Hypothalamus (tissue), 51 donors: ENCODE data around the gene GRIN2A.

Experiments
- DNase-seq, 51 donors: peaks; one replicate each; lab custom pipeline; 2025; lab: John Stamatoyannopoulos, UW

GRIN2A gene

DNA sequence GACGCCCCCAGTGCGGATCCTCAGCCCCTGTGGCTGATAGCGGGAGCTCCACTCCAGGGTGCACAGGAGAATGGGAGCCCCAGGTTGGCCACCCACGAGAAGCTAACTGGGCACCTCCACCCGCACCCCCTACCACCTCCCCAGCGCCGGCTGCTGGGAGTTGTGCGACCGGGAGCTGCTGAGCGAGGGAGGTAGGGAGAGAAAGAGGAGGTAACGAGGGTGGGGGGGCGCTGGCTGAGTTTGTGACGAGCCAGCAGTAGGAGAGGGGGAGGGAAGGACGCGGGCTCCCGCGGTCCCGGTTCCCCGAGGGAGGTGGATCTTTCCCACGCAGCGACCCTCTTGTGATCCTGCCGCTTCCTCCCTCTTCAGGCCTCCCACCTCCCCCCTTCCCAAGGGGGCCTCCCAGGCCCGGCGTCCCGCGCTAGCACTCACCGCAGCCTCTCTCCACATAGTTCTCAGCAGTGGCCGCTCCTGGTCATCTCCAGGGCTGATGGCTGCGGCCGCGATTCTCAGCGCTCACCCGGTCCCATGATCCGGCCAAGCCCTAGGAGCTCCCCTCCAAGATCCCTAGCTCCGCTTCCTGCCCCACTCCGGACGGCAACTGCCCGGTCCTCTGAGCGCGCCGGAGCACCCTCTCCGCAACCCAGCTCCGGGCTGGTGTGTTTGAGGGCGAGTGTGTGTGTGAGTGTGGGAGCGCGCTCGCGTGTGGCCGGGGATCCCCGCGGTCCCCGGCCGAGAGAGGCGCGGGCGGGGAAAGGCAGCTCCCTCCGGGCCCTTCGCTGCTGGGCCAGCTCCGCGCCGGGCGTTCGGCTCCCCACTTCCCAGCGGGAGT lies at the start of gene GRIN2A:
Gene GRIN2A, minus strand, starts transcription at position 207 of the 832 bp plus-strand sequence. CDS start 2,017 bp downstream, outside the sequence.
- peak in 14 of 51 donors; percentile 4 to 62 (median 27) for DNase-seq

DNA sequence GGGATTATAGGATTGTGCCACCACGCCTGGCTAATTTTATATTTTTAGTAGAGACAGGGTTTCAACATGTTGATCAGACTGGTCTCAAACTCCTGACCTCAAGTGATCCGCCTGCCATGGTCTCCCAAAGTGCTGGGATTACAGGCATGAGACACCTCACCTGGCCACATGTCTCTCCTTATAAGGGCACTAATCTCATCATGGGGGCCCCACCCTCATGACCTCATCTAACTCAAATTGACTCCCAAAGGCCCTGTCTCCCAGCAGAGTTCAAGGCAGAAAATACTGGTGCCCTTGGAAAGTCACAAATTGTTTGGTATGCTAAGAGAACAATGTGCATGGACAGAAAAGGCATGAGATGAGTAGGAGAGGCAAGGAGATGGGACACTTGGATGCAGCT lies 49.3 kb upstream of the GRIN2A start:
- no peak for DNase-seq

DNA sequence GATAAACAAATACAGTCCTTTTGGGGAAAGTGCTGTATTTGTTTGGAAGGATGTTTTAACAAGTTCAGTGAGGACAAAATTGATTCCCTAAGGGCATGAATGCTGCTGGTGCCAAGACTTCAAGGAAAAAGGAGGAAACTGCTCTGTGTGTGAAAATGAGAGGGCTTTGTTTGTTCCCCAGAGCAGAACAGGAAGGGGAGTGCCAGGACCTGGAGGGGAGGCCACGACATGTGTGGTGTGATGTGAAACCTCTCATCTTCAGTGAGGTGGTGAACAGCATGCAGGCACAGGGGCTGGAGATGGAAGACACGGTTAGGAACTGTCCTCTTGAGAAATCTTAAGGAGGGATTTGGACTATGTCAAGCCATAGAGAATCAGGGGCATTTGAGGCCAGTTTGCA lies 46.6 kb upstream of the GRIN2A start:
- DNase-seq = no peak

DNA sequence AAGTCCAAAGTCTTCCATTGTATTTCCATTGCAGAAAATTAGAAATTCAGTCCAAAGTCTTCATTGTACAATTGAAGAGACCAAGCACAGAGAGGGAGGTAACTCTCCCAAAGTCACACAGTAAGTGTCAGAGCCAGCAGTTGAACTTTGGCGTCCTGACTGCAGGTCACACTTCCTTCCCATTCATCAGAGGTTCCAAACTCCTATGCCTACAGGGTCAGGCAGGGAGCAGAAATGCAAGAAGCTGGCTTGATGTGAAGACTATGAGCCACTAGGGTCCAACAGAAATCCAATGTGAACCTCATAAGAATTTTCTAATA lies 44.7 kb upstream of the GRIN2A start:
- no peak for DNase-seq

DNA sequence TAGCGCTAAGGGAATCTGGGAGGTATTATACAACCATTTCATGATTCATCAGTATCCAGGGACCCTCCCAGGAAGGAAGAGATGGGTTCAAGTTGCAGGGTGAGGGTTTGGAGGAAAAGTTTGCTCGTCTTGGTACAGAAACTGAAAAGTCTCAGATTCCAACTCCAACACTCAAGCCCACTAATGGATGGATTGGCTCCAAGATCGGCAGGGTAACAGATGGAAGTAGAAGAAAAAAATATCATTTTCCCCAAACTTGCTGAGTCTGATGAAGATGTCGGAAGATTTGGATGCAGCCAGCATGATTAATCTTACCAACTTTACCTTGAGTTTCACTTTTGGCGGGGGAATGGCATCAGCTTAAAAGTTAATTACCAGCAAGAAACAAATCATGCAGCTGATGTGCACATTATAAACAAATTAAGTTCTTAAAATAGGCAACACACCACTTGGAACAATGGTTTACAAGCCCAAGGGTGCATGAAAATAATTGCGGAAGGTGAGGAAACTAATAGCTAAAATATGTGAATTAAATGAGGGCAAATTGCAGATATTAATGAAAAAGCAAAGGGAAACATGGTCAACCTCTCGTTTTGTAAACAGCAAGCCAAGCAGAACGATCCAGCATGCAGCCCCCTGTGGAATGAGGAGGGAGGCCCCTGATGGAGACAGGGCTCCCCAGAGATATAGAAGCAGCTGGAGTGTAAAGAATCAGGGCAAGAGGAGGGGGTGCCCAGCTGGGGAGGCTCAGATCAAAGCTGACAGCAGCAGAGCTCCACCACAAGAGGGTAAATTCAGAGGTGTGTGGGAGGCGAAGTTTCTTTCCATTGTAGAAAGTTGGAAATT lies 44.1 kb upstream of the GRIN2A start:
- no peak for DNase-seq

DNA sequence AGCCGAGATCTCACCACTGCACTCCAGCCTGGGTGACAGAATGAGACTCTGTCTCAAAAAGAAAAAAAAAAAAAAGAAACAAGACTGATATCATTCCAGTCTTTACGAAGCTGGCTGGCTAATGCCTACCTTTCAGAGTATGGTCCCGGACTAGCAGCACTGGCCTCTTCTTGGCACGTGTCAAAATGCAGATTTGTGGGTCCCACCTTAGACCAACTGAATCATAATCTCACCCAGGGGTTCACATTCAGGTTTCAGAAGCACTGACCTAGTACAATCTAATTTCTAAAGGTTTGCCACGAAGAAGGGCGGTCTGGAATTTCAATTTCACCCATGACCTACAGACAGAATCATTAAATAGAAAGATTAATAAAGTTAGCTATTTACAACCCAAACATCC lies 43.4 kb upstream of the GRIN2A start:
- no peak for DNase-seq

DNA sequence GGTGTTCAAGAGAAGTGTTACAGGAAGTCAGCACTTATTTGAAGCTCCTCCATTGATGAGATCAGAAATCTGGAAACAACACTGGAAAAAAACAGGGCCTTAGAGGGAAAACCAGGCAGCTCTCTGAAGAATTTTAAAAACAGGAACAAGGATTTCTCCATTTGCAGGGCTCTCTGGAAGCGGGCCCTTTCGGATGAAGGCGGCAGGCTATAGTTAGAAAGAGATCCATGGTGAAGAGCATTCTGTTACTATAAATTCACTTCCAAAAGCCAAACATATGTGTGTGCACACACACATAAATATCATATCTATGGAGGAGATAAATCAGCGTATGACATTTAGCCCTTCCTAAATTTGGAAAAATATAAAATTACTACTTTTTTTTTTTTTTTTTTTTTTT lies 42.6 kb upstream of the GRIN2A start:
- DNase-seq = no peak

DNA sequence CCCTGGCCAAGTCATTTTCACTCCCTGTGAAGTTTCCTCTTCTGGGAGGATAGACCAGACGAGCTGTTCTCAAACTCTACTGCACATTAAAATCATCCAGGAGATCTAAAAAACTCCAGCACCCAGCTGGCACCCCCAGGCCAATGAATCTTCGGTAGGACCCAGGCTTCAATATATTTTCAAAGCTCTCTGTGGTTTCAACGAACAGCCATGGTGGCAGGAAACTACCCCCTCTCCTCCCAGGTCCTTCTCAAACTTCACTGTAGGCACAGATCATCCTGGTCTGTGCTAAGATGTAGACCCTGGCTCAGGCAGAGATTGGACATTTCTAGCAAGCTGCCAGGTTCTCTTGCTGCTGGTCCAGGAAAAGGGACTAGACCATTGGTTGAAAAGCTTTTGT lies 38.7 kb upstream of the GRIN2A start:
- no peak for DNase-seq

DNA sequence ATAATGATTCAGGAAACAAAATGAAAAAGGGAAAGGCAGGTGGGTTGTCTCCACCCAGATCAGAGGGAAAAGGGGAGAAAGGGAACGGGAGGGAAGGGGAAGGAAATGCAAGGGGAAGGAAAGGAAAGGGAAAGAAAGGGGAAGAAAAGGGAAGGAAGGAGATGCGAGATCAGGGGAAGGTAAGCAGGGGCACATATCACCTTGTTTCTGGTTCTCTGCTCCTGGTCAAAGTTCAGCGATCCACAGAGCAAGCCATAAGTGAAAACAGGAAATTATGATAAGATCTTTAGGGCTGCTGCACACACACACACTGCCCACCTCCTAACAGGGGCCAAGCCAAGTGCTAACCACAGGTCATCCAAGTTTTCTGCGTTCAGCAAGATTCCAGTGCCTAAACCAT lies 37.5 kb upstream of the GRIN2A start:
- no peak for DNase-seq

DNA sequence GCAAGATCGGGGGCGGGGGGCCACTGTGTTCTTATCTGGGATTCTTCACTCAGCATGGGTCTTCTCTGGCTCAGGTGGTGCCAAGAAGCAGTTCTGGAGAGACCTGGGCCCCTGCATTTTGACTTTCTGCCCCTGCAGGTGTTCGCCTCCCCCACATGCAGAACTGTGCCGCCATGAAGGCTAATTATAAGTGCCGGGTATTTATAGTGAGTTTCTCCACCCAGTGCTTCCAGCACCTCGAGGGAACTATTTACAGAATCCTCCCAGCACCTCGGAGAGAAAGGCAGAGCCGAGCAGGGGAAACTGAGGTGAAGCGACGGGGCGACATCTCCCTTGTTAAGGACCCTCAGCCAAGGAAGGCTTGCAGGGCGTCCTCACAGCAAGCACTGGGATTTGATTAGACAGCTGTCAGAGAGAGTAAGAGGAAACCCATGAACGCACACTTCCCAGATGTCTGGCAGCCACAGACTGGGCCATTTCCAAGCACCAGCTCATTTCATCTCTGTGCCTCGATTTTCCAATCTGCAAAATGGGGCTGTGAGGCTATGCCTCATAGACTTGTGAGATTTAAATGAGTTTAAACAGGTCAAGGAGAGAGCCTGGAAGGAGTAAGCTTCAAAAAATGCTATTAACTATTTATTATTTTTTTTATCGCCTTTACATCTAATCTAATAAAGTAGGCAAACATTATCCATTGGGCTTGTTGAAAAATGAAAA lies 36.4 kb upstream of the GRIN2A start:
- no peak for DNase-seq

DNA sequence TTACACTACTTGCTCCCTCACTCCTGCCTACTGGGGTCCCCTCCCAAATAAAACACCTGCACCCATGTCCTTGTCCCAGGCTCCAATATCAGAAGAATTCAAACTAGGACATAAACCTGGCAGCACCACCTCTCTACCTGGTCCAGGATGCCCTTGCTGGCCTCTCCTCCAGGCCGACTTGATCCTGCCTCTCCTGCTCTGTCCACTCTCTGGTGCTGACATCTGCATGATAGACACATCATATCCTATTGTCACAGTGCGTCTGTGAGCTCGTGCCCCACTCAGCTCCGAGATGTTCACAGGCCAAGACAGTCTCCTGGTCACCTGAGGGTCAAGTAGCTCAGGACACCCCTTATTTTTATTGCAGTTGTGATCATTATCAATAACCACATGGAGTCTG lies 31.5 kb upstream of the GRIN2A start:
- no peak for DNase-seq

DNA sequence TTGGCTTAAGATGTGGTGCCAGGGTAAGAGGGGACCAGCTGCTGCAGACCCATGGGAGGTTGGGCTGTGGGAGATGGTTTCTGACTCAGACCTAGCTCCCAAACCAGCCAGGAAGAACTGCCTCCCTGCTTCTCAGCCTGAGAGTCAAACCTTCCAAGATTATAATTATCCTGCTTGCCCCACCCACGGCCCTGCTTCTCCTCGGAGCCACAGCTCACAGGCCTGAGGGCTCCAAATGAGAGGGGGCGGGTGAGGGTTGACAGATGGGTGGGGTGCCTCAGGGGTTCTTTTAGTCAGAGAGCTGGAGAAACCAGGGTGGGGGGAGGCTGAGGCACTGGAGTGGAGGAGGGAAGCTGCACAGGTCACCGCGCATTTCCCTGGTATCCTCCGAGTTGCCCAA lies 28.7 kb upstream of the GRIN2A start:
- DNase-seq = peak in 2 of 51 donors; percentile 1 to 46

DNA sequence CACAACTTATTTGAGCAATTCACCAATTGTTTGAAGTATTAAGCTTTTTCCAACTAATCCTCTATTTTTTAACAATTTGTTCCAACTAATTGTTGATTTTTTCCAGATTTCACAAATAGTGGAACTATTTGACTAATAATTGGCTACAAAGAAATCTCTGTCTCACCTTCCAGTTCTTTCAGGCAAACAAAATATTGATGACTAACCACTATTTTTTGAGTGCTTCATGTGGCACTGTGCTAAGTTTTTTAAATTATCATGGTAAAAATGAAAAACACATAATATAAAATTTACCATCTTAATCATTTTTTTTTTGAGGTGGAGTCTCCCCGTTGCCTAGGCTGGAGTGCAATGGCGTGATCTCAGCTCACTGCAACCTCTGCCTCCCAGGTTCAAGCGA lies 24.6 kb upstream of the GRIN2A start:
- no peak for DNase-seq

DNA sequence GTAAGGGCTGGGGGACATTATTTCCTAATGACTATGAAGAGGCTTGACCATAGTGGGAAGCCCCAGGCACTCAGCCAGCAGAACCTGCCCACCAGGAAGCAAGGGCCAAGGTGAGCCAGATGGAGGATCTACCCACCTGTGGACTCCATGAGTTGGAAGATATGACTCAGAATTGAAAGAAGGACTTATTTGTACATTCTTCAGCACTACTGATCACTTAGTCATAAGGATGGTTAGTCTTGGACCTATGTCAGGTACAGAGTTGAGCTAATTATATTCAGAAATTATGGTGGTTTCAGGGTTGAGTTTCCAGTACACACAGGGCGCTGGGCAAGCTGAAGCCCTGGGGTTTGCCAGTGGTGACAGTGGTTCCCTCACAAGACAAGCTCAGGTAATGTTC lies 24.0 kb upstream of the GRIN2A start:
- no peak for DNase-seq

DNA sequence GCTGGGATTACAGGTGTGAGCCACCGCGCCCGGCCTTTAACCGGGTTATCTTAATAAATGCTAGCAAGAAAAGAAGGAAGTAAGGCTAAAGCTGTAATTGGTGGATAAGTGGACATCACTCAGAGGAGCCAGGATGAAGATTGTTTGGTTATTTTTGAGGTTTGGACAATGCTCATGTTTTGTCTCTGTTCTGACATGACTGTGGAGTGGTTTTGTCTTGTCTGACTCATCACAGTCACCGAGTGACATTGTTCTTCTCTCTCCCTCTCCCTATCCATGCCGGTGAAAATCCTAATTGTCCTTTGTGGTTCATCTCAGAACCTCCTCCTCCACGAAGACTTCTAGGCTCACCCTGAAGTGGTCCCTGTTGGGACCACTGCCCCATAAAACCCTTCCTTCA lies 23.5 kb upstream of the GRIN2A start:
- DNase-seq = no peak

DNA sequence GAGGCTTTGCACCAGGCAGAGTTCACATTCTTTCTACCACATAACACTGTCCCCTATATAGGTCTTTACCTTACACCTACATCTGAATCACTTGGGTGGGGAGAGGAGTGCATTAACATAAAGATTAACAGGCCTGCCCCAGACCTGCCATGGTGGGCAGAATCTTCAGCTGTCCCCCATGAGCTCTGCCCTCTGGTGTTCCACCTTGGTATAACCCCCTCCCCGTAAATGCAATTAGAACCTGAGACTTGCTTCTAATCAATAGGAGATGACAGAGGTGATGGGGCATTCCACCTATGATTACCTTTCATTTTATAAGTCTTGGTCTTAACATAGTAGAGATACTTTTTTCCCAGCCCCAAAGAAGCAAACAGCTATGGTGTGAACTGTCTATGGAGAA lies 20.4 kb upstream of the GRIN2A start:
- no peak for DNase-seq

DNA sequence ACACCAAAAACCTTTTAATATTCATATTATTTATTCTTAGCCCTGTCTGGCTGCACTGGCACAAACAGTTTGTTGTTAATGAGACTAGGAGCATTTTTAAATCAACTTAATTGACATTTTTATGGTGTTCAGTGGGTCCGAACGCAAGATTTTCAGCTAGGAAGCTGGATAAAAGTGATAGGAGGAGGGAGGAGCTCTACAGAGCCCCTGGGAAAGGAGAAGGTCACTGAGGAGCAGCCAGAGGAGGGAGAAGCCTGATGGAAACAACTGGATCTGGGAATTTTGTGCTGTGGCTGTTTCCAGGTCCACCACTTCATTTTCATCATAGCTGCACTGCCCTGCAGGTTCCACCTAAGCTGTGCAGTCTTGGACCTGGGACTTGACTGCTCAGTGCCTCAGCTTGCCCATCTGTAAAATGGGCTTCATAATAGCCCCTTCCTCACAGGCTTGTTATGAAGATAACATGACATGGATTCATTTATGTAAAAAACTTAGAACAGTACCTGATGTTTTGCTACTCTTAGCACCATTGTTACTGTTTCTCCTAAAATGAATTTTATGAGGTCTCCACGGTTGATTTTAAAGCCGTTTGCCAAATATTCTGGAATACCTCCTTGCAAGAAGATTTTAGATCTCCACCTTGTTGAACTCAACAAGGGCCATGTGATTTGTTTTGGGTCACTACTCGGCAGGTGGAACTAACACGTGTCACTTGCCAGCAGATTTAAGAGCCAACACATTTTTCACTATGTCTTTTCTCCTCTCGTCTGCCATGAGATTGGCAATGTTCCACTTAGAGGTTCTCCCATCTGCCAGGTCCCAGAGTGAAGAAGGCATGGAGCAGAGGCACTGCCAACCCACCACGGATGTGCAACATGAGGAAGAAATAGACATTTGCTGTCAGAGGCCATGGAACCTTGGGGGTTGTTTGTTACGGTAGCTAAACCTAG lies 18.7 kb upstream of the GRIN2A start:
- DNase-seq = no peak

DNA sequence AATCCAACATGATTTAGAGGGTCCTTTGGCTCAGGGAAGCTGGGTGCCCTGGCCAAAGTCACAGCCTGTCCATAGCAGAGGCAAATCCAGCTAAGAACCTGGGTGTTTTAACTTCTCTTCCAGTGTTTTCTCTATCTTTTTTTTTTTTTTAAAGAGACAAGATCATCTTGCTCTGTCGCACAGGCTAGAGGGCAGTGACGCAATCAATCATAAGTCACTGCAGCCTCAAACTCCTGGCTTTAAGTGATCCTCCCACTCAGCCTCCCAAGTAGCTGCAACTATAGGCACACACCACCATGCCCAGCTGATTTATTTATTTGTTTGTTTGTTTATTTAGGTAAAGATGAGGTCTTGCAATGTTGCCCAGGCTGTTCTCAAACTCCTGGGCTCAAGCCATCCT lies 14.8 kb upstream of the GRIN2A start:
- DNase-seq = no peak

DNA sequence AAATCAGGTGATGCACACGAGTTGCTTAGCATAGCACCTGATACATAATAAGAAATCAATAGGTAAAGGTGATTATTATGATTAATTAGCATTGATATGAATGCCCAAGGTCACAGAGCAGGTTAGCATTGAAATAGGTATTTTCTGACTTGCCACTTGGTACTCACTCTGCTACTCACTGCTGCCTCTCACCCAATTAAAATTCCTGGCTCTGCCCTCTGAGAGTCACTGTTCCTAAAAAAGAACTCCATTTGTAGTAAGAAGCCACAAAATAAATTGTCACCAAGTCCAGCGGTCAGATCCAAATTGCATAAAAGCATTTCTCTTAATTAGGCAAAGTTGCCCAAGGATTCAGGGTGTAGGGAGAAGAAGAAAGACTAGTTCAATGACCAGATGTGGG lies 8.9 kb upstream of the GRIN2A start:
- no peak for DNase-seq

DNA sequence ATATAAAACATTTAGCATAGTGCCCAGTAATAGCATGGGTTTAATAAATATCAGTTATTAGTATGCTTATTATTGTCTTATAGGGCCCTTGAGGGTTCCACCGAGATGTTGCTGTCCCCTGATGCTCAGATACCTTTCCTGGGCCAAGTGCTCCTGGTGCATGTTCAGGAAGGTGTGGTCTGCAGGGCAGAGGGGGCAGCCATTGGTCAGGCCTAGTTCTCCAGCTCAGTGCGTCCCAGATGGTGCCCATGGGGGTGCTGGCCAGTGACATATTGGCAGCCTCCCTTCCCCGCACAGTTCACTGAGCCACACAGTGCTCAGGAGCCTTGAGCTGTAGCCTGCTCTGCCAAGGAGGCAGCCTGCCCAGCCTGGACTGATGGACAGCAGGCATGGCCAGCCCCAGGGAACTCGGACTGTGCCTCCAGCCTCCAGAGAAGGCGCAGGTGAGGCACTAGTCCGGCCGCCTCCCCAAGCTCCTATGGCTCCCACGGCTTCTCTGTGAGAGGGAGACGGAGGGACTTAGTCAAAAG lies 7.7 kb upstream of the GRIN2A start:
- no peak for DNase-seq
